T-helper 17 cell (primary cell): ENCODE measurements around the gene OSBP. TPM values are rescaled to one million over a fixed set of nuclear protein-coding genes. Genes with fewer than 3 reads are reported as not detected.

Source experiments
- ATAC-seq: fragments of 150-1000 bp; cut with Tn5 transposase; 2 replicates; pipeline ENCODE4 v1.10.0; 2021; ENCODE audit warnings: mild to moderate bottlenecking, moderate library complexity
- DNase-seq, 3 donors: peaks; one replicate each; pipeline versions ENCODE4 v3.0.0 to v3.0.0-alpha.2; 2020 to 2021
- H3K9me3 ChIP-seq: one replicate; pipeline ENCODE4 v1.7.0; 2013; ENCODE audit warnings: low read length, mild to moderate bottlenecking; ENCODE audit not compliant: control insufficient read depth, poor library complexity, severe bottlenecking
- H3K27ac Mint-ChIP-seq: one replicate; pipeline ENCODE4 v1.8.0; 2022; ENCODE audit warnings: mild to moderate bottlenecking, moderate library complexity, mixed read lengths
- H3K27me3 Mint-ChIP-seq: one replicate; pipeline ENCODE4 v1.8.0; 2022; ENCODE audit warnings: mixed read lengths
- H3K36me3 Mint-ChIP-seq: one replicate; pipeline ENCODE4 v1.8.0; 2022; ENCODE audit warnings: low read depth, mixed read lengths
- H3K4me1 Mint-ChIP-seq: one replicate; pipeline ENCODE4 v1.8.0; 2022; ENCODE audit warnings: mild to moderate bottlenecking, mixed read lengths
- H3K4me3 Mint-ChIP-seq: one replicate; pipeline ENCODE4 v1.8.0; 2022; ENCODE audit warnings: mild to moderate bottlenecking, moderate library complexity, mixed read lengths
- total RNA-seq, 4 donors: library from RNA in 2 of 4; stranded (reverse) in 2 of 4; gene quantifications; one replicate each; pipeline ENCODE4 v1.2.3 and lab custom pipeline; 2022 to 2026

The OSBP gene
- total RNA-seq, 2 donors from 2014 or later, result 53.0 to 63.1 TPM

GRCh38 chr11:59617876-59618275 lies 2.3 kb upstream of the OSBP start:
- Mint-ChIP-seq H3K27ac (no peak overlapping the region), H3K27me3 (no peaks in the 10 kb centered on the region), H3K4me3 (no peak overlapping the region), H3K36me3 (no peaks in the 10 kb centered on the region), H3K4me1 (peaks cover 24% of the 10 kb centered on the region)
- no peak for DNase-seq
- no peaks in the 10 kb centered on the region for H3K9me3 ChIP-seq
- no peak for ATAC-seq

- ATAC-seq (no peak), DNase-seq (peak in 1 of 3 donors; percentile 85)
- no peaks in the 10 kb centered on the region for H3K9me3 ChIP-seq
- H3K4me3 Mint-ChIP-seq, result peak overlapping the region; percentile 98
- no peaks in the 10 kb centered on the region for H3K36me3 Mint-ChIP-seq
- peak overlapping the region; percentile 96 for H3K27ac Mint-ChIP-seq
- H3K27me3 Mint-ChIP-seq, result no peaks in the 10 kb centered on the region
- H3K4me1 Mint-ChIP-seq, result peaks cover 36% of the 10 kb centered on the region
Measured at GRCh38 chr11:59616396-59616982, 915 bp upstream of the OSBP start.

DNA sequence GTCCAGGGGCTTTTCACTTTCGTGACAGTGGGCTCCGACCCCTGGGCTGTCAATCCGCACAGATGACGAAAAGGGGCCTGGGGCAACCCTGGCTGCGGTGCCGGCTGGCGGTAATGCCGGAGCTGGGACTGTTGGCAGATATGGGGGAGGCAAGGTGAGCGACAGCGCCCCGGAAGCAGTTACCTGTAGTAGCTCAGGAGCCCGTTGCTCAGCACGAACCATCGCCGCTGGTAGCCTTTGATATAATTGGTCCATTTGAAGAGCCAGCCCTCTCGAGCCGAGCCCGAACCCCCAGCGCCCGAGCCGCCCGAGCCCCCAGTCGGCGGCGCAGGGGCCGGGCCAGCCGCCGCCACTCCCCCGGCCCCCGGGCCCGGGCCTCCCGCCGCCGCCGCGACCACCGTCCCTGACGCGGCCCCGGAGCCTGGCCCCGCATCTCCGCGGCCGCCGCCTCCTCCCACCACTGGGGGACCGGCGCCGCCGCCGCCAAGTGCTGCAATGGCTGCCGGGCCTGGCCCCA lies 396 bp downstream of the OSBP start:
- no peaks in the 10 kb centered on the region for H3K9me3 ChIP-seq
- no peaks in the 10 kb centered on the region for H3K36me3 Mint-ChIP-seq
- peaks cover 38% of the 10 kb centered on the region for H3K4me1 Mint-ChIP-seq
- H3K27me3 Mint-ChIP-seq, result no peaks in the 10 kb centered on the region
- DNase-seq, result peak; percentile 50 to 64 (median 60)
- peak; percentile 25 for ATAC-seq
- H3K27ac Mint-ChIP-seq, result peak overlapping the region; percentile 96
- H3K4me3 Mint-ChIP-seq, result peak overlapping the region; percentile 98

DNA sequence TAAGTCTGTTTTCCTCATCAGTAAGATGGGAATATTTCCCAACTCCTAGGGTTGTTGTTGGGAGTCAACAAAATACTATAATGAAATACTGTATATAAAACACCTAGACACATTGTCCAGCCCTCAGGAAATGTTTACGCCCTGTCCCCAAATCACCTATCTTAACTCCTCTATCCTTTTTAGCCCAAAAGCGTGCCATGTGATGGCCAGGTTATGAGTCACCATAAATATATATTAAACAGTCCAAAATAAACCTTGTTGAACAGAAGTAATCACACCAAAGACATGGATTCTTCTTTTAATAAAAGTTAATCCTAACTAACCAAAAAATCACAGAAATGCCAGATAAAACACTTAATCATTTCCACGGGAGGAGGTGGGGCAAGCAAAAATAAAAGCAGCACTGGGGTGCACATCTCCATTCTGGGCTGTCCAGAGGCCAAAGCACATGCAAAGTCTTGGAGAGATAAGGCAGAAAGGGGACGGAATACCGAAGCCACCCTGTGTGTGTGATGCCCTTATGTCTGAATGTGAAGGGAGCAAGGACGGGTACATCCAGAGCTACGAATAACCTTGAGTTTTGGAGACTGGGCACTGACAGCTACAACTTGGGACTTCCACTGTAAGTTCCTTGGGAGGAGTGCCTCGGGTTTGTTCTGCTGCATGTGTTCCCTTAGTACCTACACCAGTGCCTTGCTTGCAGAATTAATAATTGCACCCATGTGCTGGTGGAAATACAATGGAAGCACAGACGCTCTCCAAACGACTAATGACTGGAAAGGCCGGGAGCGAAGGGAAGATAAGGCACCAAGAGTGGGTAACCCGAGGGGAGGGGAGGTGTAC lies 1.1 kb downstream of the OSBP start:
- Mint-ChIP-seq H3K4me1 (peaks cover 40% of the 10 kb centered on the region), H3K27ac (peak overlapping the region; percentile 96), H3K4me3 (peak overlapping the region; percentile 98), H3K27me3 (no peaks in the 10 kb centered on the region), H3K36me3 (no peaks in the 10 kb centered on the region)
- no peak for ATAC-seq
- DNase-seq, result no peak
- no peaks in the 10 kb centered on the region for H3K9me3 ChIP-seq

DNA sequence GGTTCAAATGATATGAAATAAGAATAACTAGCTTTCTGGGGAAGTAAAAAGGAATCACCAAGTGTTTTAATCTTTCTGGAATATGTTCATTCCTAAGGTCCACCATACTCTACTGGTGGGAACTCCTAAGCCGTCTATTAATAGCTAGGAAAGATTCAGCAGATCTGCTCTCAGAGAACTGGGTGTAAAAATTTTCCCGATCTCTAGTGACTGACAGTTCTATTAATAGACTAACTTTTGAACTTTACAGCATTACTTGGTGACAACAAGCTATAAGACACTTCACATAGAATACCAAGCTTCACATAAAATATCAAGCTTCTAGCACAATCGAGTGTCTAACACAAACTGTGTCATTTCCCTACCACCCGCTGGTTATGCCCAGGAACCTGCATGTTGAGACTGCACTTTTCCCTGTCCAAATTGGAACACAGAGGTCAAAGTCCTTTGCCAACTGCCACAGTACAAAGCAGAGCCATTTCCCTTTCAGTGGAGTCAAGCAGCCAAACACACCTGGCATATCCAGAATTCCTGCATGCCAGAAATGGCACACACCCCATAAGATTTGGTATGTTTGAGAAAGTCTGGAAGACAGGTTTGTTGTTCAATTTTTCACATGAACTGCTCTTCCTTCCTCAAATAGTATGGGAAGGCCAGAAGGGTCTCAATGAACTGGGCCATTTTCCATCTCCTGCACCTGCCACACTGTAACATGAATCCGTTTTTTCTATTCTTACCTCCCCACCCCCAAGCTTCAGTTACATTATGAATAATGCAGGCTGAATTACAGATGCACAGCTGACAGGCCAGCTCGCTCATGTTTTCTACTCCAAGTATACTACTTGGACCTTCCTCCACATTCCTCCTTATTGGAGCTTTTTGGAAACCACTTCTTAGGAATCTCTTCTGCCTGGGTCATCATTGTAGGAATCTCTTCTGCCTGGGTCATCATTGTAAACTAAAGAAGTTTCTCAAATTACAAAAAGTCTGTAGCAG lies 3.7 kb downstream of the OSBP start:
- H3K36me3 Mint-ChIP-seq, result peaks cover 2% of the 10 kb centered on the region
- H3K27ac Mint-ChIP-seq, result peak overlapping the region; percentile 96
- H3K4me1 Mint-ChIP-seq, result peaks cover 53% of the 10 kb centered on the region
- ATAC-seq (no peak), DNase-seq (no peak)
- H3K27me3 Mint-ChIP-seq, result no peaks in the 10 kb centered on the region
- no peaks in the 10 kb centered on the region for H3K9me3 ChIP-seq
- H3K4me3 Mint-ChIP-seq, result peak overlapping the region; percentile 36

- peaks cover 54% of the 10 kb centered on the region for H3K4me1 Mint-ChIP-seq
- ATAC-seq (no peak), DNase-seq (no peak)
- no peaks in the 10 kb centered on the region for H3K27me3 Mint-ChIP-seq
- no peaks in the 10 kb centered on the region for H3K9me3 ChIP-seq
- H3K27ac Mint-ChIP-seq, result no peak overlapping the region
- H3K4me3 Mint-ChIP-seq, result no peak overlapping the region
- H3K36me3 Mint-ChIP-seq, result peaks cover 4% of the 10 kb centered on the region
Measured at GRCh38 chr11:59610289-59610688, 5.3 kb downstream of the OSBP start.

DNA sequence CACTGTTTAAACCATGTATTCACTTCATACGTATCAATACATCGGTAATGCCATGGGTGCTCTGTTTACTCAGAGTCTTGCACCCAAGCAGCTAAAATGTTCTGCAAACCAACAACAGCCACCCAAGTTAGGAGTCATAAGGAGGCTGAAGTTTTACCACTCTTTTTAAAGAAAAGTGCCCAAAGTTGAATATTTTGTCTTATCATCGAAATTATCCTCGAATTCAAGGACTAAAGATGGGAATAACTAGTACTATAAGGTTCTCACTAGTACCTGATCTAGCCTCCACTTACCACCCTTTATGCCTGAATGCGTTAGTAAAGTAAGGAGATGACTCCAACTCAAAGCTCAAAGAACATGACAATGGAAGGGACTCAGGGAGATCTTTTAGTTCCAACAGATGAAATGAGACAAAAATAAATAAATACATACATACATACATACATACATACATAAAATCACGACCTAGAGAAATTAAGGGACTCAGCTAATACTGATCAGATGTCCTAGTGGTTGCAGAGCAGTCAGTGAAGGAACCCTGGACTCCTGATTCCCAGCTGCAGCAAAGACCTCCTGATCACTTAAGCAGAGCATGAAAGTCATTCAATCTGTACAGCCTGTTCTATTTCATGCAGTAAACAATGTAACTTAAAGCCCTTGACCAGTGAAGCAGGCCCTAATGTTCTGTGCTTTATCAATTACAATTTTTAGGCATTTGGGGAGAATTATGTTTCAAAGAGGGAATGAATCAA lies 7.7 kb downstream of the OSBP start:
- peaks cover 43% of the 10 kb centered on the region for H3K4me1 Mint-ChIP-seq

DNA sequence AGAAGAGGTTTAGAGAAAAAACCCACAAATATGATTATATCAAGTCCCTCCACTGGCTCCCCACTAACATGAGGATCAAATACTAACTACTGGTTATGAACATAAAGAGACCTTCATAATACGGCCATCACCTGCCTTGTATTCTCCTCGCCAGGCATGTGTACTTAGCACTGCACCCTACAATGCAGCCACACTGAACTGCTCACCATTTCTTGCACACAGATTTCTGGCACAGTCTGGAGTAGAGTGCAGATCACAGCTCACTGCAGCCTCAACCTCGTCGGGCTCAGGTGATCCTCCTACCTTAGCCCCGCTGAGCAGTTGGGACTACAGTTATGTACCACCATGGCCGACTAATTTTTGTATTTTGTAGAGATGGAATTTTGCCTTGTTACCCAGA lies 13.1 kb downstream of the OSBP start:
- no peak for DNase-seq
- ATAC-seq, result no peak
- peaks cover 18% of the 10 kb centered on the region for H3K4me1 Mint-ChIP-seq
- H3K27ac Mint-ChIP-seq, result no peak overlapping the region
- H3K27me3 Mint-ChIP-seq, result no peaks in the 10 kb centered on the region
- H3K9me3 ChIP-seq, result no peaks in the 10 kb centered on the region
- peaks cover 5% of the 10 kb centered on the region for H3K36me3 Mint-ChIP-seq
- H3K4me3 Mint-ChIP-seq, result no peak overlapping the region

More for the DNA sequence above, 7.7 kb downstream of the OSBP start:
- H3K9me3 ChIP-seq, result no peaks in the 10 kb centered on the region
- Mint-ChIP-seq H3K36me3 (peaks cover 4% of the 10 kb centered on the region), H3K27me3 (no peaks in the 10 kb centered on the region), H3K27ac (no peak overlapping the region), H3K4me3 (no peak overlapping the region)
- ATAC-seq (no peak), DNase-seq (no peak)

GRCh38 chr11:59601788-59602187 lies 13.8 kb downstream of the OSBP start:
- peaks cover 18% of the 10 kb centered on the region for H3K4me1 Mint-ChIP-seq

DNA sequence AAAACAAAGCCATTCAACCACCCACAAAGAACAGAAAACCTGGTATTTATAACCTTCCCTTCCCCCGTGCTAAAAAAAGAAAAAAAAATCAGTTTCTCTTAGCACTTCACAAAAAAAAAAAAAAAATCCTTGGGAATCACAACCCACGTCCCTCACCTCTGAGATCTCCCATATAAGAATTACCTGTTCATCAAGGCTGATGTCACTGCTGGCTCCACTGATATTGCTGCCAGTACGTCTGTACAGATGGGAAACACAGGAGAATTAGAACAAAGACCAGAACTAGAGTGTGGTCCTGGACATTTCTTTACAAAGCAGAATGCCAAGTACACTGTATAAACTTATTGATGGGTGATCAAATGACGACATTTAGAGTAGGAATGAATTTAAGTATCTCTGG lies 14.9 kb downstream of the OSBP start:
- no peaks in the 10 kb centered on the region for H3K9me3 ChIP-seq
- H3K27ac Mint-ChIP-seq, result no peak overlapping the region
- ATAC-seq, result no peak
- no peak overlapping the region for H3K4me3 Mint-ChIP-seq
- peaks cover 13% of the 10 kb centered on the region for H3K4me1 Mint-ChIP-seq
- no peak for DNase-seq
- peaks cover 6% of the 10 kb centered on the region for H3K36me3 Mint-ChIP-seq
- no peaks in the 10 kb centered on the region for H3K27me3 Mint-ChIP-seq

More at GRCh38 chr11:59601788-59602187, 13.8 kb downstream of the OSBP start:
- peaks cover 5% of the 10 kb centered on the region for H3K36me3 Mint-ChIP-seq
- no peaks in the 10 kb centered on the region for H3K27me3 Mint-ChIP-seq
- H3K27ac Mint-ChIP-seq, result no peak overlapping the region
- no peak overlapping the region for H3K4me3 Mint-ChIP-seq
- no peak for ATAC-seq
- DNase-seq, result no peak
- no peaks in the 10 kb centered on the region for H3K9me3 ChIP-seq

DNA sequence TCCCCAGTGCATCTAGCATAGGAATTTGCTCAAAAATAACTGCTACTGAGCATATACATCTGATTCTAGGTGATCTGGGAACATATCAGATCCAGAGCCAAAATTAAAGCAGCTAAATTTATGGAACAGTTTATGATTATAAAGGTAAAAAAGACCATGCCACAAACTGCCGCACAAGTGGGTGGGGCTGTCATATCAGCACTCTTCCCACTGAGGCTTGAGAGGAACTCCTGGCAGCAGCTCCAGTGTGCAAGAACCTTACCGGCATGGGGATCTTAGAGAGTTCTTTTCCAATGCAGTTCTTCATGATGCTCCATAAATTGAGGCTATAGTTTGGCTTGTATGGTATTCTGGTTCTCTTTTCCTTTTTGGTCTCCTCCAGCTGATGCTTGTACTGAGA lies 15.3 kb downstream of the OSBP start:
- no peaks in the 10 kb centered on the region for H3K27me3 Mint-ChIP-seq
- no peak overlapping the region for H3K27ac Mint-ChIP-seq
- peaks cover 6% of the 10 kb centered on the region for H3K36me3 Mint-ChIP-seq
- ATAC-seq, result no peak
- DNase-seq, result no peak
- no peak overlapping the region for H3K4me3 Mint-ChIP-seq
- peaks cover 13% of the 10 kb centered on the region for H3K4me1 Mint-ChIP-seq
- no peaks in the 10 kb centered on the region for H3K9me3 ChIP-seq

DNA sequence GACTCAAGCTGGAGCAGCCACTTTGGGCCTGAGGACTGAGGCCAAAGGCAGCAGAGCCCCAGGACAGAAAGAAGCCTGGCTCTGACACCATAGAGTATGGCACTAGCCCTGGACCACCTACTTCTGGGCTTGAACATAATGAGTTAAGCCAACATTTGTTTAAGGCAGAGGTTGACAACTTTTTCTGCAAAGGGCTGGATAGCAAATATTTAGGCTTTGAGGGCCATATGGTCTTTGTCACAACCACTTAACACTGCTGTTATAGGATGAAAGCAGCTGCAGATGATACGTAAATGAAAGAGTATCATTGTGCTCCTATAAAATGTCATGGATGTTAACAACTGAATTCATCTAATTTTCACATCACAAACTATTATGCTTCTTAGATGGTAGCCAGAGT lies 16.6 kb downstream of the OSBP start:
- H3K4me3 Mint-ChIP-seq, result no peak overlapping the region
- peaks cover 12% of the 10 kb centered on the region for H3K4me1 Mint-ChIP-seq
- no peak for ATAC-seq
- no peaks in the 10 kb centered on the region for H3K9me3 ChIP-seq
- no peak overlapping the region for H3K27ac Mint-ChIP-seq
- H3K36me3 Mint-ChIP-seq, result peaks cover 6% of the 10 kb centered on the region
- no peaks in the 10 kb centered on the region for H3K27me3 Mint-ChIP-seq
- DNase-seq, result no peak
